OCI-LY3 (cell line): ENCODE measurements around the gene GLCE.

Experiments
- H2AFZ ChIP-seq: fragments of 200-600, 300-600 bp; shearing (Covaris generic); 2 replicates; pipeline ENCODE4 v1.6.0; 2014; ENCODE audit warnings: antibody characterized with exemption, low read depth, low read length
- H3K27ac ChIP-seq: fragments of 200-600, 300-600 bp; sonication (generic); 2 replicates; pipeline ENCODE4 v1.5.1; 2014; ENCODE audit warnings: mild to moderate bottlenecking, low read length, moderate library complexity, mixed read lengths
- H3K27me3 ChIP-seq: fragments of 200-600, 300-600 bp; sonication (generic); 2 replicates; pipeline ENCODE4 v1.6.1; 2014; ENCODE audit warnings: low read depth, low read length, mixed read lengths
- H3K36me3 ChIP-seq: fragments of 200-600, 300-600 bp; sonication (generic); replicated peaks from 2 replicates; pipeline ENCODE3; 2014; ENCODE audit warnings: low read depth, low read length, mixed read lengths
- H3K4me1 ChIP-seq: fragments of 300-600, 200-600 bp; sonication (generic); 2 replicates; pipeline ENCODE4 v1.6.1; 2014; ENCODE audit warnings: low read length, mixed read lengths
- H3K4me2 ChIP-seq: fragments of 200-600, 300-600 bp; sonication (generic); 2 replicates; pipeline ENCODE4 v1.6.1; 2014; ENCODE audit warnings: low read length, mixed read lengths
- H3K4me3 ChIP-seq: fragments of 300-600, 200-600 bp; sonication (generic); 2 replicates; pipeline ENCODE4 v1.5.1; 2014; ENCODE audit warnings: antibody characterized with exemption, mild to moderate bottlenecking, low read length, moderate library complexity
- H3K79me2 ChIP-seq: fragments of 300-600, 200-600 bp; shearing (Covaris generic); 2 replicates; pipeline ENCODE4 v1.6.1; 2014; ENCODE audit warnings: mild to moderate bottlenecking, low read length, mixed read lengths
- H3K9ac ChIP-seq: fragments of 300-600, 200-600 bp; shearing (Covaris generic); 2 replicates; pipeline ENCODE4 v1.6.0; 2014; ENCODE audit warnings: mild to moderate bottlenecking, low read length, moderate library complexity
- H3K9me3 ChIP-seq: fragments of 200-600, 300-600 bp; shearing (Covaris generic); 2 replicates; pipeline ENCODE4 v1.6.1; 2014; ENCODE audit warnings: low read length, mixed read lengths; ENCODE audit not compliant: insufficient read depth
- H4K20me1 ChIP-seq: fragments of 200-600, 300-600 bp; sonication (generic); 2 replicates; pipeline ENCODE4 v1.6.1; 2016; ENCODE audit warnings: low read length, mixed read lengths; ENCODE audit not compliant: insufficient read depth
- EZH2phosphoT487 ChIP-seq: fragments of 200-600 bp; shearing (Covaris generic); IDR thresholded peaks from 2 replicates; pipeline ENCODE4 v1.6.1; 2018; ENCODE audit warnings: antibody characterized with exemption, mixed run types, low read depth
- TF ChIP-seq, protein P1 (sequence below): fragments of 200-600, 300-600 bp; sonication (generic); IDR thresholded peaks from 2 replicates; pipeline ENCODE4 v1.5.1; 2014; ENCODE audit warnings: antibody characterized with exemption, low read length, low read depth

Gene GLCE

GRCh38 chr15:69215314-69216035 is 55.0 kb downstream of the GLCE start:
- H3K4me3 ChIP-seq: no peak overlapping the region
- H3K9me3 ChIP-seq: no peaks in the 10 kb centered on the region
- H3K79me2 ChIP-seq: no peaks in the 10 kb centered on the region
- no peak overlapping the region for H3K4me2 ChIP-seq
- no peaks in the 10 kb centered on the region for H3K27me3 ChIP-seq
- H3K36me3 ChIP-seq: no peaks in the 10 kb centered on the region
- H3K9ac ChIP-seq: no peak overlapping the region
- H3K27ac ChIP-seq: no peak overlapping the region
- peaks cover 7% of the 10 kb centered on the region for H3K4me1 ChIP-seq
- no peaks in the 10 kb centered on the region for H4K20me1 ChIP-seq
- H2AFZ ChIP-seq: no peak overlapping the region
- no peak for TF ChIP-seq EZH2phosphoT487
- TF ChIP-seq, protein P1, sequence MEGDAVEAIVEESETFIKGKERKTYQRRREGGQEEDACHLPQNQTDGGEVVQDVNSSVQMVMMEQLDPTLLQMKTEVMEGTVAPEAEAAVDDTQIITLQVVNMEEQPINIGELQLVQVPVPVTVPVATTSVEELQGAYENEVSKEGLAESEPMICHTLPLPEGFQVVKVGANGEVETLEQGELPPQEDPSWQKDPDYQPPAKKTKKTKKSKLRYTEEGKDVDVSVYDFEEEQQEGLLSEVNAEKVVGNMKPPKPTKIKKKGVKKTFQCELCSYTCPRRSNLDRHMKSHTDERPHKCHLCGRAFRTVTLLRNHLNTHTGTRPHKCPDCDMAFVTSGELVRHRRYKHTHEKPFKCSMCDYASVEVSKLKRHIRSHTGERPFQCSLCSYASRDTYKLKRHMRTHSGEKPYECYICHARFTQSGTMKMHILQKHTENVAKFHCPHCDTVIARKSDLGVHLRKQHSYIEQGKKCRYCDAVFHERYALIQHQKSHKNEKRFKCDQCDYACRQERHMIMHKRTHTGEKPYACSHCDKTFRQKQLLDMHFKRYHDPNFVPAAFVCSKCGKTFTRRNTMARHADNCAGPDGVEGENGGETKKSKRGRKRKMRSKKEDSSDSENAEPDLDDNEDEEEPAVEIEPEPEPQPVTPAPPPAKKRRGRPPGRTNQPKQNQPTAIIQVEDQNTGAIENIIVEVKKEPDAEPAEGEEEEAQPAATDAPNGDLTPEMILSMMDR: no peak

- H3K4me1 ChIP-seq: peaks cover 7% of the 10 kb centered on the region
- no peaks in the 10 kb centered on the region for H3K36me3 ChIP-seq
- H3K27ac ChIP-seq: no peak overlapping the region
- no peaks in the 10 kb centered on the region for H3K9me3 ChIP-seq
- TF ChIP-seq, protein P1: no peak
- no peak for TF ChIP-seq EZH2phosphoT487
- no peak overlapping the region for H3K4me3 ChIP-seq
- no peak overlapping the region for H2AFZ ChIP-seq
- H3K27me3 ChIP-seq: no peaks in the 10 kb centered on the region
- no peak overlapping the region for H3K9ac ChIP-seq
- H3K4me2 ChIP-seq: no peak overlapping the region
- H4K20me1 ChIP-seq: no peaks in the 10 kb centered on the region
- no peaks in the 10 kb centered on the region for H3K79me2 ChIP-seq
These were observed 56.9 kb downstream of the GLCE start for GRCh38 chr15:69217381-69217780.

DNA sequence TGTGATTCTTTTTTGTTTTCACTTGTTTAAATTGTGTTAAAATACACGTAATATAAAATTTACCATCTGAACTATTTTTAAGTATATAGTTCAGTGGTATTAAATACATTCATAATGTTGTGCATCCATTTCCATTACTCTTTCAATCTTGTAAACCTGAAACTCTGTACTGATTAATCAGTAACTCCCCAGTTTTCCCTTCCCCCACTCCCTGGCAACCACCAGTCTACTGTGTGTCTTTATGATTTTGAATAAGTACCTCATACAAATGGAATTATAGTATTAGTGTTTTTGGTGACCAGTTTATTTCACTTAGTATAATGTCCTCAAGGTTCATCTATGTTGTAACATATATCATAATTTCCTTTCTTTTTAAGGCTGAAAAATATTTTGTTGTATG is 59.3 kb downstream of the GLCE start:
- Histone ChIP-seq H3K4me1 (peaks cover 7% of the 10 kb centered on the region), H3K79me2 (no peaks in the 10 kb centered on the region), H3K9me3 (no peaks in the 10 kb centered on the region), H3K27ac (no peak overlapping the region), H3K36me3 (no peaks in the 10 kb centered on the region), H3K4me3 (no peak overlapping the region), H2AFZ (no peak overlapping the region), H3K4me2 (no peak overlapping the region), H4K20me1 (no peaks in the 10 kb centered on the region), H3K9ac (no peak overlapping the region), H3K27me3 (no peaks in the 10 kb centered on the region)
- no peak for TF ChIP-seq EZH2phosphoT487
- TF ChIP-seq, protein P1: no peak

GRCh38 chr15:69222002-69222474 is 61.6 kb downstream of the GLCE start:
- Histone ChIP-seq H3K4me1 (peaks cover 7% of the 10 kb centered on the region), H3K27ac (no peak overlapping the region), H3K79me2 (no peaks in the 10 kb centered on the region), H3K27me3 (no peaks in the 10 kb centered on the region), H3K9ac (no peak overlapping the region), H3K4me3 (no peak overlapping the region), H3K36me3 (no peaks in the 10 kb centered on the region), H3K4me2 (no peak overlapping the region), H2AFZ (no peak overlapping the region), H4K20me1 (no peaks in the 10 kb centered on the region), H3K9me3 (no peaks in the 10 kb centered on the region)
- TF ChIP-seq, protein P1: no peak
- TF ChIP-seq EZH2phosphoT487: no peak
